HCT116 (cell line): ENCODE results near the gene ST3GAL3. TPM values are rescaled to one million over a fixed set of nuclear protein-coding genes. Genes with fewer than 3 reads are reported as not detected.

Experiments used
- ATAC-seq: fragments of 200-7000 bp; cut with Tn5 transposase; 2 replicates; pipeline ENCODE4 v1.9.1; 2020; ENCODE audit warnings: mild to moderate bottlenecking, moderate library complexity
- BruUV-seq: library from RNA; stranded (reverse); fragments of 400-500 nt; replicated peaks from 2 replicates; lab custom pipeline; 2021; lab: Mats Ljungman, UMichigan
- CTCF ChIA-PET: fragments of 300-600 bp; sonication (Branson Sonifier 250); formaldehyde crosslinking; loops from one replicate; lab custom pipeline; 2021; ENCODE audit warnings: antibody characterized with exemption; lab: Charles Lee
- POLR2A ChIA-PET: fragments of 300-600, 350-600 bp; sonication (Branson Sonifier 250); formaldehyde crosslinking; loops from one replicate; lab custom pipeline; 2021; ENCODE audit warnings: antibody characterized with exemption; lab: Charles Lee
- RAD21 ChIA-PET, 2 experiments: fragments of 300-600 bp; sonication (Branson Sonifier 250); formaldehyde crosslinking; loops; one replicate each; lab custom pipeline; 2023; ENCODE audit warnings: low total read pairs in 2 of 2; ENCODE audit not compliant: uncharacterized antibody in 2 of 2, unreplicated experiment in 2 of 2, low non-redundant PET in 1 of 2; lab: Charles Lee
- DNase-seq: peaks from one replicate; pipeline ENCODE4 v3.0.0-alpha.2; 2010; ENCODE audit warnings: low read depth, low spot score
- H2AFZ ChIP-seq: fragments of 200-600 bp; shearing (Covaris generic), sonication (generic); 2 replicates; pipeline ENCODE4 v1.6.1; 2017; ENCODE audit warnings: low read depth, mixed run types, mixed read lengths, antibody characterized with exemption, low read length; ENCODE audit not compliant: poor library complexity, severe bottlenecking
- H3K27ac ChIP-seq: 2 replicates; pipeline ENCODE4 v1.5.1; 2012; ENCODE audit warnings: low read depth, low read length
- H3K27me3 ChIP-seq: fragments of 200-600 bp; sonication (generic); 2 replicates; pipeline ENCODE4 v1.6.1; 2016; ENCODE audit warnings: mixed run types, low read length, mixed read lengths; ENCODE audit not compliant: insufficient read depth
- H3K36me3 ChIP-seq, 2 experiments: fragments of 200-500 bp in 1 of 2; fragments of 200-600 bp in 1 of 2; sonication (Bioruptor generic) in 1 of 2; sonication (generic) in 1 of 2; 2 replicates each; pipeline versions ENCODE4 v1.5.1 to v1.6.1; 2014 to 2016; ENCODE audit warnings: low read length in 2 of 2, inconsistent platforms in 1 of 2, mixed read lengths in 1 of 2, mixed run types in 1 of 2; ENCODE audit not compliant: insufficient read depth in 2 of 2, control insufficient read depth in 1 of 2
- H3K4me1 ChIP-seq, 2 experiments: fragments of 200-600 bp in 1 of 2; sonication (generic) in 1 of 2; 2 replicates each; pipeline versions ENCODE4 v1.5.1 to v1.6.1; 2012 to 2017; ENCODE audit warnings: low read length in 2 of 2, inconsistent platforms in 1 of 2, mild to moderate bottlenecking in 1 of 2, mixed read lengths in 1 of 2, mixed run types in 1 of 2, moderate library complexity in 1 of 2; ENCODE audit not compliant: insufficient read depth in 2 of 2, control insufficient read depth in 1 of 2
- H3K4me2 ChIP-seq: fragments of 200-600 bp; sonication (generic); 2 replicates; pipeline ENCODE4 v1.6.1; 2017; ENCODE audit warnings: mixed run types, low read length, mixed read lengths
- H3K4me3 ChIP-seq, 2 experiments: fragments of 200-600 bp in 1 of 2; sonication (generic) in 1 of 2; replicated peaks in 1 of 2; 2 replicates each; pipeline ENCODE4 v1.5.1; 2011 to 2016; ENCODE audit warnings: low read length in 2 of 2, control low read depth in 1 of 2, low read depth in 1 of 2, mild to moderate bottlenecking in 1 of 2, mixed read lengths in 1 of 2, mixed run types in 1 of 2
- H3K79me2 ChIP-seq: fragments of 200-600 bp; sonication (generic); 2 replicates; pipeline ENCODE4 v1.6.1; 2017; ENCODE audit warnings: mild to moderate bottlenecking, mixed run types, low read length, moderate library complexity, mixed read lengths; ENCODE audit not compliant: insufficient read depth
- H3K9ac ChIP-seq: fragments of 200-600 bp; sonication (generic); 2 replicates; pipeline ENCODE4 v1.6.1; 2016; ENCODE audit warnings: low read length, mixed read lengths
- H3K9me2 ChIP-seq: fragments of 200-600 bp; sonication (generic), shearing (Covaris generic); 2 replicates; pipeline ENCODE4 v1.6.1; 2017; ENCODE audit warnings: mixed run types, mild to moderate bottlenecking, moderate library complexity; ENCODE audit not compliant: insufficient read depth
- H3K9me3 ChIP-seq, 2 experiments: fragments of 200-500 bp in 1 of 2; fragments of 200-600 bp in 1 of 2; sonication (Bioruptor generic) in 1 of 2; sonication (generic) in 1 of 2; 2 replicates each; pipeline ENCODE4 v1.6.1; 2014 to 2017; ENCODE audit warnings: low read length in 2 of 2, mixed read lengths in 2 of 2, inconsistent platforms in 1 of 2, low read depth in 1 of 2, mild to moderate bottlenecking in 1 of 2, mixed run types in 1 of 2, moderate library complexity in 1 of 2; ENCODE audit not compliant: control insufficient read depth in 1 of 2, insufficient read depth in 1 of 2
- H4K20me1 ChIP-seq: fragments of 200-600 bp; sonication (generic), shearing (Covaris generic); 2 replicates; pipeline ENCODE4 v1.6.1; 2017; ENCODE audit warnings: mixed run types, mild to moderate bottlenecking, moderate library complexity; ENCODE audit not compliant: insufficient read depth
- CEBPB ChIP-seq: IDR thresholded peaks from 2 replicates; pipeline ENCODE4 v1.6.1; 2012; ENCODE audit warnings: low read depth
- intact Hi-C: fragments of 100-400 bp; cut with micrococcal nuclease; formaldehyde crosslinking; loops from 2 replicates; pipeline ENCODE4 v1.10.0; 2022
- total RNA-seq: library from RNA; stranded (reverse); gene quantifications from one replicate; pipeline ENCODE4 v1.2.1, GENCODE V29; 2021; ENCODE audit not compliant: unreplicated experiment
- TF ChIP-seq, protein P1 (sequence below): IDR thresholded peaks from 2 replicates; pipeline ENCODE4 v1.6.1; 2012

ST3GAL3 gene
- total RNA-seq, 1 experiment from 2014 or later = 7.2 TPM

DNA sequence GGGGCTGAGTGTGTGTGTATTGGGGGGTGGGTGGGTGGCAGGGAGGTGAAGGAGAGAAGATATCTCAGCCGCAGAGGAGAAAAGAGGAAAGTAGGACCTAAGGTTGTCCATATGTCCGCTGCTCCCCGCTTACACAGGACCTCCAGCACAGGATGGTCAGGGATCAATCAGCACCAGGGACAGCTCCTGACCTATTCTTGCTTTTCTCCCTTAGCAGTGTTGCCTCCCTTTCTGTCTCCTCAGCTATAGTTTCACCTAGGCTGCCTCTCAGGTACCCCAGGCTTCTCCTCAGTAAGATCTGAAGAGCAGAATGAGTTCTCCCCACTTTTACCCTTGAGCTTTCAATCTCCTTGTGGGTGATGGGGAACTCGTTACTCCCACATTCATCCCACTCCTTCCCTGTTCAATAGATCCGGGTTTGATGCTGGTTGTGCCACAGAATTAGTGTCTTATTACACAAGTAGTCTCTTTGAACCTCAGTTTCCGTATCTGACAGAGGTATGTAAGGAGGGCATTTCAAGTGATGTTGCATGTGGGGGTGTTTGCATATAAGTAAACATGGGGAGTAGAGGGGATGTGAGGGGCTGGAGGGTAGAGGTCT, 261.1 kb downstream of the ST3GAL3 start:
- Histone ChIP-seq H3K36me3 (peaks cover 9 to 28% of the 10 kb centered on the region in 2 experiments; a peak in 3 of 4 replicates), H3K9me2 (no peaks in the 10 kb centered on the region), H3K4me1 (peaks cover 4 to 19% of the 10 kb centered on the region in 2 experiments; a peak in 3 of 4 replicates), H3K9me3 (no peaks in the 10 kb centered on the region), H4K20me1 (no peaks in the 10 kb centered on the region), H3K79me2 (peaks cover 18% of the 10 kb centered on the region), H2AFZ (no peak overlapping the region), H3K9ac (no peak overlapping the region), H3K27me3 (no peaks in the 10 kb centered on the region), H3K4me3 (no peak overlapping the region), H3K4me2 (no peak overlapping the region), H3K27ac (no peak overlapping the region)
- no TSS peak for BruUV-seq
- TF ChIP-seq, protein P1, sequence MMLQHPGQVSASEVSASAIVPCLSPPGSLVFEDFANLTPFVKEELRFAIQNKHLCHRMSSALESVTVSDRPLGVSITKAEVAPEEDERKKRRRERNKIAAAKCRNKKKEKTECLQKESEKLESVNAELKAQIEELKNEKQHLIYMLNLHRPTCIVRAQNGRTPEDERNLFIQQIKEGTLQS = no peak
- intact Hi-C loops = no loop called here
- ATAC-seq (no peak), DNase-seq (no peak)
- ChIA-PET POLR2A (no interaction called here), CTCF (no interaction called here), RAD21 (no interaction called here)

DNA sequence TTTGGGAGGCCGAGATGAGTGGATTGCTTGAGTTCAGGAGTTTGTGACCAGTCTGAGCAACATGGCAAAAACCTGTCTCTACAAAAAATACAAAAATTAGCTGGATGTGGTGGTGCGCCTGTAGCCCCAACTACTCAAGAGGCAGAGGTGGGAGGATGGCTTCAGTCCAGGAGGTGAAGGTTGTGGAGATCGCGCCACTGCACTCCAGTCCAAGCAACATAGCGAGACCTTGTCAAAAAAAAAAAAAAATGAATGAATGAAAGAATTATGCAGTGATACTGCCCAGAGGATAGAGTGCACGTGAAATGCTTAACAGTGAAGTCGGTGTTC, 262.0 kb downstream of the ST3GAL3 start:
- no peak overlapping the region for H3K9ac ChIP-seq
- H3K9me2 ChIP-seq = no peaks in the 10 kb centered on the region
- ATAC-seq (no peak), DNase-seq (no peak)
- H3K36me3 ChIP-seq = peaks cover 9 to 29% of the 10 kb centered on the region in 2 experiments; a peak in 3 of 4 replicates
- H2AFZ ChIP-seq = no peak overlapping the region
- peaks cover 18% of the 10 kb centered on the region for H3K79me2 ChIP-seq
- intact Hi-C loops = no loop called here
- peak overlapping the region; percentile 15 to 99 for H3K4me3 ChIP-seq
- H3K4me1 ChIP-seq = peaks cover 10 to 28% of the 10 kb centered on the region in 2 experiments
- TF ChIP-seq CEBPB = no peak
- H3K9me3 ChIP-seq = no peaks in the 10 kb centered on the region
- H4K20me1 ChIP-seq = no peaks in the 10 kb centered on the region
- no TSS peak for BruUV-seq
- H3K27me3 ChIP-seq = no peaks in the 10 kb centered on the region
- POLR2A ChIA-PET = interaction anchor here (1.0 to 1.1 kb wide), 2 partner anchors 13 to 35 kb away, joined by 3 read pairs; no protein-coding TSS in a partner anchor
- RAD21 ChIA-PET = interaction anchor here in 1 of 2 experiments (1.0 kb wide), 1 partner anchor 22 kb away, joined by 3 read pairs; the partner anchor contains the start of gene CCDC24
- peak overlapping the region; percentile 93 for H3K4me2 ChIP-seq
- H3K27ac ChIP-seq = no peak overlapping the region
- CTCF ChIA-PET = interaction anchor here (1.2 kb wide), 1 partner anchor 206 kb away, joined by 4 read pairs; no protein-coding TSS in a partner anchor
